Testis (tissue), 2 donors: ENCODE data around the gene TBX4.

Experiments used
- CTCF ChIP-seq, 3 experiments: fragments of 450-650 bp in 2 of 3; fragments of 200-600 bp in 1 of 3; sonication (generic) in 1 of 3; IDR thresholded peaks; one replicate each; pipeline ENCODE4 v1.5.1; 2016 to 2019; ENCODE audit warnings: antibody characterized with exemption in 3 of 3, mild to moderate bottlenecking in 2 of 3, moderate library complexity in 1 of 3
- POLR2A ChIP-seq: fragments of 450-650 bp; IDR thresholded peaks from one replicate; pipeline ENCODE4 v1.6.1; 2017; ENCODE audit warnings: antibody characterized with exemption, mild to moderate bottlenecking, moderate library complexity

GRCh38 chr17:61456061-61456681 lies 3.9 kb downstream of the TBX4 start:
- no peak for TF ChIP-seq CTCF (IDR thresholded peaks at IDR 0.05)
- no peak for TF ChIP-seq POLR2A
